HG03045 (cell line): ENCODE data around the gene SUN1.
"Not testable (repeated sequence)": the region's sequence is repeated elsewhere in the genome, so short reads cannot be mapped to it uniquely, and the experiment has no call there.

Experiments used
- ATAC-seq: cut with Tn5 transposase; IDR thresholded peaks from one replicate; pipeline ENCODE4 v1.9.1; 2021; ENCODE audit warnings: mild to moderate bottlenecking, moderate library complexity; ENCODE audit not compliant: unreplicated experiment

SUN1 gene

GRCh38 chr7:854118-854775 lies 22.0 kb downstream of the SUN1 start:
- ATAC-seq, result no peak

GRCh38 chr7:855686-856369 lies 23.6 kb downstream of the SUN1 start:
- no peak for ATAC-seq

- no peak for ATAC-seq
These were observed 24.3 kb downstream of the SUN1 start for GRCh38 chr7:856444-857095.

- no peak for ATAC-seq
These were observed 25.4 kb downstream of the SUN1 start for GRCh38 chr7:857661-858060.

- ATAC-seq, result no peak
These were observed 27.2 kb downstream of the SUN1 start for GRCh38 chr7:859359-860030.

GRCh38 chr7:860149-860548 lies 27.9 kb downstream of the SUN1 start:
- no peak for ATAC-seq

- no peak for ATAC-seq
These were observed 28.9 kb downstream of the SUN1 start for GRCh38 chr7:861222-861621.

GRCh38 chr7:862157-862556 lies 29.9 kb downstream of the SUN1 start:
- ATAC-seq, result no peak

- no peak for ATAC-seq
These were observed 30.8 kb downstream of the SUN1 start for GRCh38 chr7:863106-863505.

- ATAC-seq, result no peak
These were observed 33.6 kb downstream of the SUN1 start for GRCh38 chr7:865921-866320.

- ATAC-seq, result no peak
These were observed 34.7 kb downstream of the SUN1 start for GRCh38 chr7:867001-867405.

- no peak for ATAC-seq
These were observed 35.3 kb downstream of the SUN1 start for GRCh38 chr7:867406-868188.

GRCh38 chr7:868189-868486 lies 35.9 kb downstream of the SUN1 start:
- no peak for ATAC-seq

- ATAC-seq, result no peak
These were observed 37.1 kb downstream of the SUN1 start for GRCh38 chr7:869348-869747.

GRCh38 chr7:871900-872537 lies 39.7 kb downstream of the SUN1 start:
- ATAC-seq, result no peak

GRCh38 chr7:872685-873084 lies 40.4 kb downstream of the SUN1 start:
- not testable (repeated sequence) for ATAC-seq

- ATAC-seq, result no peak
These were observed 41.2 kb downstream of the SUN1 start for GRCh38 chr7:873367-874002.

GRCh38 chr7:874031-874749 lies 41.9 kb downstream of the SUN1 start:
- no peak for ATAC-seq

- ATAC-seq, result no peak
These were observed 42.8 kb downstream of the SUN1 start for GRCh38 chr7:875051-875450.
